ENCODE results near the gene G3BP1.
"Not testable (repeated sequence)": the region's sequence is repeated elsewhere in the genome, so short reads cannot be mapped to it uniquely, and the experiment has no call there.

G3BP1 gene

GRCh38 chr5:151829370-151829769 lies 57.6 kb downstream of the G3BP1 start:
- DNase-seq = no peak
- in situ Hi-C loops (cut with MboI; ENCODE audit: low pct_unique_long_range_greater_than_20kb, low sequenced_read_pairs) = loop anchor here (25.0 kb wide), 1 partner anchor 308 kb away; no protein-coding TSS in a partner anchor

DNA sequence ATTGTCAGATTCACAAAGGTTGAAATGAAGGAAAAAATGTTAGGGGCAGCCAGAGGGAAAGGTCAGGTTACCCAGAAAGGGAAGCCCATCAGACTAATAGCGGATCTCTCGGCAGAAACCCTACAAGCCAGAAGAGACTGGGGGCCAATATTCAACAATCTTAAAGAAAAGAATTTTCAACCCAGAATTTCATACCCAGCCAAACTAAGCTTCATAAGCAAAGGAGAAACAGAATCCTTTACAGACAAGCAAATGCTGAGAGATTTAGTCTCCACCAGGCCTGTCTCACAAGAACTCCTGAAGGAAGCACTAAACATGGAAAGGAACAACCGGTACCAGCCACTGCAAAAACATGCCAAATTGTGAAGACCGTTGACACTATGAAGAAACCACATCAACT lies 61.1 kb downstream of the G3BP1 start:
- DNase-seq = not testable (repeated sequence)
- in situ Hi-C loops (cut with MboI; ENCODE audit: low pct_unique_long_range_greater_than_20kb, low sequenced_read_pairs) = loop anchor here (25.0 kb wide), 1 partner anchor 304 kb away; no protein-coding TSS in a partner anchor

- in situ Hi-C loops (cut with MboI; ENCODE audit: low pct_unique_long_range_greater_than_20kb, low sequenced_read_pairs) = loop anchor here (25.0 kb wide), 1 partner anchor 291 kb away; no protein-coding TSS in a partner anchor
- DNase-seq = no peak
These were observed 75.0 kb downstream of the G3BP1 start for GRCh38 chr5:151846765-151847164.

GRCh38 chr5:151847871-151848270 lies 76.1 kb downstream of the G3BP1 start:
- in situ Hi-C loops (cut with MboI; ENCODE audit: low pct_unique_long_range_greater_than_20kb, low sequenced_read_pairs) = loop anchor here (25.0 kb wide), 1 partner anchor 289 kb away; no protein-coding TSS in a partner anchor
- DNase-seq = no peak

DNA sequence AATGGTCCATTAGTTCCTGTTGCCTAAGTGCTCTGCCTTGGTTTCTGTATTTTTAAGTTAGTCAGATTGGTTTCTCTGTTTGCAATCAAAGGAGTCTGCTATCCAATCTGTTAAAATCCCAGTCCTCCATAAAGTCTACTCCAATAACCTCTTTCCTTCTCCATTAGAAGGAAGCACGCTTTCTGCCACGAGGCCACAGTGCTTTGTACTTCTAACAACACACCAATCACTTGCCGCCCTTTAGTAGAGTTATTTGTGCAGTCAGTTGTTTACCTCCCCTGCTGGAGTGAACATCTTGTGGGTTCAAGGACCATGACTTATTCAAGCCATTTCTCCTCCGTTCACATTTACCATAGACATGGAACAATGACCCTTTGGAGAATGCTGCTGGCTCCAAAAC lies 83.9 kb downstream of the G3BP1 start:
- DNase-seq = no peak
- in situ Hi-C loops (cut with MboI; ENCODE audit: low pct_unique_long_range_greater_than_20kb, low sequenced_read_pairs) = no loop called here

DNA sequence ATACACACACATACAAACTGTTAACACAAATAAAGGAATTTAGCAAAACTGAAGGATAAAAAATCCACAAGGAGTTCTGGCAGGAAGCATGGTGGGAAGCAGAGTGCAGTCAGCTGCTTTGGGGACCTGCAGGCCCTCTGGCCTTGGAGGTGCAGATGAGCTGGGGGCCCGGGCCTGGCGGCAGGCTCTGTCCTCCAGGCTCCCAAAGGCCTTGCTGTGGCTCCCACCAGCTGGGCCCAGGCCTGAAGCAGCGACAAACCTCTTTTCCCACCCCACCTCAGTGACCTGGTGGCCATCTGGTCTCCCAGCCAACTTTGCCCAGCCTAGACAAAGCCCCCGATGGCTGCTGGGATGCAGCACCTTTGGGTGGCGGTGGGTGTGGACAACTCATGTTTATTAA lies 85.1 kb downstream of the G3BP1 start:
- in situ Hi-C loops (cut with MboI; ENCODE audit: low pct_unique_long_range_greater_than_20kb, low sequenced_read_pairs) = no loop called here
- no peak for DNase-seq

GRCh38 chr5:151860867-151861266 lies 89.1 kb downstream of the G3BP1 start:
- DNase-seq; in situ Hi-C loops (cut with MboI; ENCODE audit: low pct_unique_long_range_greater_than_20kb, low sequenced_read_pairs): not testable (repeated sequence)

Measured in KBM-7 (cell line).